ENCODE measurements around the gene CEP57.

Gene CEP57

GRCh38 chr11:95790123-95790932 lies at the start of gene CEP57:
CEP57 (plus strand) TSS chr11:95790498; CDS start chr11:95790699, 201 bp downstream.
- Mint-ChIP-seq H3K36me3 (ENCODE audit: low read depth) (peaks cover 59% of the 10 kb centered on the region), H3K4me3 (peak within 1 kb of the TSS; percentile 97), H3K27ac (peak within 1 kb of the TSS; percentile 100), H3K4me1 (ENCODE audit: low read depth) (peaks cover 66% of the 10 kb centered on the region), H3K9me3 (no peaks in the 10 kb centered on the region), H3K27me3 (no peaks in the 10 kb centered on the region)

DNA sequence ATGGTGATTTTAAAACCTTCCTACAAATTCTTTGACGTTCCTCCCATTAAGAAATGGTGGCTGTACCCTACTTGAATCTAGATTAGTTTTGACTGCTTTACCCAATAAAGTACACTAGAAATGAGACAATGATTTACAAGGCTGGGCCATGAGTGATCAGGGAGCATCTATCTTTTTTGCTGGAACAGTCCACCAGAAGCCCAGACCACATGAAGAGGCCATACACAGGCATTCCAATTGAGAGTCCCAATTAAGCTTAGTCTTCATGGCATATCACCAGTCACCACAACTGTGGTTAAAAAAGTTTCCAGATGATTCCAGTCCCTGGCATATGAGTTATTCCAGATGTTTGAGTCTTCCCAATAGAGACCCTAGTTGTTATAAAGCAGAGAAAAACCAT lies 40.2 kb upstream of the CEP57 start:
- no peaks in the 10 kb centered on the region for H3K4me1 Mint-ChIP-seq (ENCODE audit: low read depth)
- no peak overlapping the region for H3K27ac Mint-ChIP-seq
- H3K4me3 Mint-ChIP-seq: no peak overlapping the region
- H3K36me3 Mint-ChIP-seq (ENCODE audit: low read depth): no peaks in the 10 kb centered on the region
- peaks cover 3% of the 10 kb centered on the region for H3K27me3 Mint-ChIP-seq
- H3K9me3 Mint-ChIP-seq: no peaks in the 10 kb centered on the region

DNA sequence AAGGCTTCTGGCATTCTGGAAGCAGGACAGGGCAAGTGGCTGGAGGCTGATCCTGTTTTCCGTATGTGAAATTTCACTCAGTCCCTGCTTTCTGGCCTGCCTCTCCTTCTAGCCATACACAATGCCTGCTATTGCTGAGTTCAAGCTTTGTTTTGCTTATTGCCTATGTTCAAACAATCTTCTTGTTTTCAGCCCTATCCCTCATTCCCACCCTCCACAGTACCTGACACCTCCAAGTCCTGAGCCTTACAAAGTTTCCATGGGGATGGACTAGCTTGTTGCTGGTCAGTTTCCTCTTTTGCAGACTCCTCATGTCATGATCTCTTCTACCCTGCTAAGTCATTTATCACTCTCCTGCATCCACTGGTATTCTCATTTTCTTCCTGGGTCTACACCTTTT lies 38.8 kb upstream of the CEP57 start:
- H3K4me3 Mint-ChIP-seq: no peak overlapping the region
- no peaks in the 10 kb centered on the region for H3K27me3 Mint-ChIP-seq
- H3K9me3 Mint-ChIP-seq: no peaks in the 10 kb centered on the region
- H3K27ac Mint-ChIP-seq: no peak overlapping the region
- no peaks in the 10 kb centered on the region for H3K4me1 Mint-ChIP-seq (ENCODE audit: low read depth)
- H3K36me3 Mint-ChIP-seq (ENCODE audit: low read depth): no peaks in the 10 kb centered on the region

DNA sequence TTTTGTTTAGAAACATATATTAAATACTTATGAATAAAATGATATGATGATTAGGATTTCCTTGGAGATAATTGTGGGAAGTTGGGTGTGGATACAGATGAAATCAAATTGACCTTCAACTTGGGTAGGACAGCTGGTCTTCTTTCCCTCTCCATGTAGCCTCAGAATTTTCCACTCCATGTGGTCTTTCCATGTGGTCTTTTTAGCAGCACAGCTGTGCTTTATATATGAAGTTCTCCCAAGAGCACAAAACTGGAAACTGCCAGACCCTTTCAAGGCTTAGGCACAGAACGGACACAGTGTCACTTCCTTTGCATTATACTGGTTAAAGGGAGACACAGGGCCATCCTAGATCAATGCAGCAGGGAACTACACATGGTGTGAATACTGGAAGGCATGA lies 29.4 kb upstream of the CEP57 start:
- no peak overlapping the region for H3K27ac Mint-ChIP-seq
- no peaks in the 10 kb centered on the region for H3K36me3 Mint-ChIP-seq (ENCODE audit: low read depth)
- no peaks in the 10 kb centered on the region for H3K9me3 Mint-ChIP-seq
- no peak overlapping the region for H3K4me3 Mint-ChIP-seq
- peaks cover 4% of the 10 kb centered on the region for H3K27me3 Mint-ChIP-seq
- no peaks in the 10 kb centered on the region for H3K4me1 Mint-ChIP-seq (ENCODE audit: low read depth)

GRCh38 chr11:95762534-95762933 lies 27.8 kb upstream of the CEP57 start:
- no peak overlapping the region for H3K4me3 Mint-ChIP-seq
- no peaks in the 10 kb centered on the region for H3K36me3 Mint-ChIP-seq (ENCODE audit: low read depth)
- H3K27ac Mint-ChIP-seq: no peak overlapping the region
- peaks cover 4% of the 10 kb centered on the region for H3K27me3 Mint-ChIP-seq
- H3K4me1 Mint-ChIP-seq (ENCODE audit: low read depth): no peaks in the 10 kb centered on the region
- H3K9me3 Mint-ChIP-seq: no peaks in the 10 kb centered on the region

GRCh38 chr11:95764267-95764898 lies 25.9 kb upstream of the CEP57 start:
- H3K27me3 Mint-ChIP-seq: no peaks in the 10 kb centered on the region
- no peak overlapping the region for H3K27ac Mint-ChIP-seq
- H3K4me3 Mint-ChIP-seq: no peak overlapping the region
- peaks cover 8% of the 10 kb centered on the region for H3K36me3 Mint-ChIP-seq (ENCODE audit: low read depth)
- H3K9me3 Mint-ChIP-seq: no peaks in the 10 kb centered on the region
- H3K4me1 Mint-ChIP-seq (ENCODE audit: low read depth): no peaks in the 10 kb centered on the region

GRCh38 chr11:95766701-95767100 lies 23.6 kb upstream of the CEP57 start:
- Mint-ChIP-seq H3K4me1 (ENCODE audit: low read depth) (no peaks in the 10 kb centered on the region), H3K36me3 (ENCODE audit: low read depth) (peaks cover 16% of the 10 kb centered on the region), H3K27ac (no peak overlapping the region), H3K9me3 (no peaks in the 10 kb centered on the region), H3K4me3 (no peak overlapping the region), H3K27me3 (no peaks in the 10 kb centered on the region)

- Mint-ChIP-seq H3K4me3 (no peak overlapping the region), H3K36me3 (ENCODE audit: low read depth) (peaks cover 24% of the 10 kb centered on the region), H3K27me3 (no peaks in the 10 kb centered on the region), H3K9me3 (no peaks in the 10 kb centered on the region), H3K27ac (peak overlapping the region; percentile 27), H3K4me1 (ENCODE audit: low read depth) (no peaks in the 10 kb centered on the region)
These were observed 22.8 kb upstream of the CEP57 start for GRCh38 chr11:95767498-95767897.

DNA sequence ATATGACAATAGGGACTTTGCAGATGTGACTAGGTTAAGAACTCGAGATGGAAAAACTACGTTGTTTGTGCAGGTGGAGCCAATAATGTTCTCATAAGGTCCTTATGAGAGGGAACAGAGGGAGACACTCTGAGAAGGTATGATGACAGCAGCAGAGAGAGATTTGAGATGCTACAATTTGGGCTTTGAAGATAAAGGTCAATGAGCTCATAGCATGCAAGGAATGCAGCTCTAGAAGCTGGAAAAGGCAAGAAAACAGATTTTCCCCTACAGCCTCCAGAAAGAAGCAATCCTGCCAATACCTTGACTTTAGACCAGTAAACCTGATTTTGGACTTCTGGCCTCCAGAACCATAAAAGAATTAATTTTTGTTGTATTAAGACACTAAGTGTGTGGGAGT lies 21.8 kb upstream of the CEP57 start:
- peaks cover 30% of the 10 kb centered on the region for H3K36me3 Mint-ChIP-seq (ENCODE audit: low read depth)
- no peaks in the 10 kb centered on the region for H3K27me3 Mint-ChIP-seq
- H3K9me3 Mint-ChIP-seq: no peaks in the 10 kb centered on the region
- no peak overlapping the region for H3K4me3 Mint-ChIP-seq
- peak overlapping the region; percentile 19 for H3K27ac Mint-ChIP-seq
- no peaks in the 10 kb centered on the region for H3K4me1 Mint-ChIP-seq (ENCODE audit: low read depth)

DNA sequence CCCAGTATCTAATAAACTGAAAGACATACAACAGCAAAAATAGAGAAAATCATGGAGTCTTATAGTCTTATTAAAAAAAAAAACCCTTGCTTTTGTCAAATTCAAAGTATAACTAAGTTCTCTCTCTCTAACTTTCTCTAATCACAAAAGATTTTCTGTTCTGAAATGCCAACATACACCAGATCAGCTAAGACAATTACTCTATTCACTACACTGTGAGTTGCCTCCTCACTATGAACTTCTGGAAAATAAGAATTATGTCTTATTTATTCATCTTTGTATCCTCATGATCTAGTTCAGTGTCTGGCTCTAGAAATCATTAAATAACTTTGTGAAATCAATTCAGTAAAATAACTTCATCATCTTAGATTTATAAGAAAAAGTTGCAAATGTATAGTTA lies 13.4 kb upstream of the CEP57 start:
- Mint-ChIP-seq H3K27me3 (no peaks in the 10 kb centered on the region), H3K4me3 (no peak overlapping the region), H3K36me3 (ENCODE audit: low read depth) (peaks cover 82% of the 10 kb centered on the region), H3K4me1 (ENCODE audit: low read depth) (peaks cover 20% of the 10 kb centered on the region), H3K9me3 (no peaks in the 10 kb centered on the region), H3K27ac (no peak overlapping the region)

GRCh38 chr11:95778699-95779098 lies 11.6 kb upstream of the CEP57 start:
- Mint-ChIP-seq H3K4me1 (ENCODE audit: low read depth) (peaks cover 36% of the 10 kb centered on the region), H3K9me3 (no peaks in the 10 kb centered on the region), H3K27ac (no peak overlapping the region), H3K27me3 (no peaks in the 10 kb centered on the region), H3K4me3 (no peak overlapping the region), H3K36me3 (ENCODE audit: low read depth) (peaks cover 85% of the 10 kb centered on the region)

GRCh38 chr11:95780544-95780943 lies 9.8 kb upstream of the CEP57 start:
- Mint-ChIP-seq H3K27ac (no peak overlapping the region), H3K4me3 (no peak overlapping the region), H3K36me3 (ENCODE audit: low read depth) (peaks cover 85% of the 10 kb centered on the region), H3K9me3 (no peaks in the 10 kb centered on the region), H3K4me1 (ENCODE audit: low read depth) (peaks cover 46% of the 10 kb centered on the region), H3K27me3 (no peaks in the 10 kb centered on the region)

GRCh38 chr11:95788921-95789505 lies 1.3 kb upstream of the CEP57 start:
- Mint-ChIP-seq H3K27ac (peak overlapping the region; percentile 86), H3K36me3 (ENCODE audit: low read depth) (peaks cover 67% of the 10 kb centered on the region), H3K9me3 (no peaks in the 10 kb centered on the region), H3K4me1 (ENCODE audit: low read depth) (peaks cover 61% of the 10 kb centered on the region), H3K27me3 (no peaks in the 10 kb centered on the region), H3K4me3 (peak overlapping the region; percentile 97)

DNA sequence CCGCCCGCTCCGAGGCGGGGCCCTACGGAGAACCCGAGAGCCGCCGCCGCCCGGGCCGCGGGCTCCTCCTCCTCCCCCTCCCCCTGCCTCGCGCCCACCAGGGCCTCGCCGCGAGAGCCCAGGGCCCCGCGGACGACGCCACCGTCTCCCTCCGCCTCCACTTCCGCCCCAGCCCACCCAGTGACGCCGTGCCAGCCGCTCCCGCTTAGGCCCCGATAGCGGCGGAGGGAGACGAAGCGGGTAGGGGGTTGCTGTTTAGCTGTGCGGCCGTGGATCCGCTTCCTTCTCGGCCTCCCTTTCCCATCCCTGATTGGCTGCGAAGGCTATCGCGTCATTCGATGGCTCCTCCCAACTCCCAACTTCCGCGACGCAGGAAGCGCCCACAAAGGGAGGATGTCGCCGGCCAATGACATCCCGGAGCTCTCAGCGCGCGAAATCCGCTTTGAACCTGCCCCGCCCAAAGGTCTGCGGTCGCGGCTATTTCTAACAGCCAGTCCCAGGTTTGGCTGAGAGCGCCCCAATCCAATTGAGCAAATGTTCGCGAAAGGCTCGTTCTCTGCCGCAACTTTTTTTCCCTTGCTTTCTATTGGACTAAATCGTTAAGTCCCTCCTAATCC lies 684 bp upstream of the CEP57 start, which contains the start of gene FAM76B:
TSS of gene FAM76B (minus strand) at position 277 of the 617 bp plus-strand sequence. CDS start 304 bp downstream, outside the sequence.
- Mint-ChIP-seq H3K4me3 (peak within 1 kb of the TSS; percentile 97), H3K4me1 (ENCODE audit: low read depth) (peaks cover 65% of the 10 kb centered on the region), H3K27me3 (no peaks in the 10 kb centered on the region), H3K9me3 (no peaks in the 10 kb centered on the region), H3K27ac (peak within 1 kb of the TSS; percentile 100), H3K36me3 (ENCODE audit: low read depth) (peaks cover 66% of the 10 kb centered on the region)

Measured in stimulated activated naive CD8-positive, alpha-beta T cell treated with anti-CD3 and anti-CD28 coated beads, Interleukin-15, Interleukin-2, amounts not matched to agents 100 ng/mL and 50 ng/mL, for 24 hours (primary cell).